HepG2 (cell line): ENCODE measurements around the gene ANKRD40. TPM values are rescaled to one million over a fixed set of nuclear protein-coding genes. Genes with fewer than 3 reads are reported as not detected.

Experiments used
- AGO1 ChIP-seq: fragments of 200-400 bp; formaldehyde crosslinking; IDR thresholded peaks from 2 replicates; pipeline ENCODE4 v1.6.1; 2017; ENCODE audit warnings: mild to moderate bottlenecking, low read depth, low read length, moderate library complexity; ENCODE audit not compliant: poor library complexity, severe bottlenecking
- ARID4A ChIP-seq: sonication (generic); formaldehyde crosslinking; IDR thresholded peaks from 2 replicates; pipeline ENCODE4 v1.5.0; 2020; ENCODE audit warnings: mild to moderate bottlenecking, missing genetic modification reagents, borderline replicate concordance
- KDM6A ChIP-seq: IDR thresholded peaks from 2 replicates; pipeline ENCODE4 v1.6.1; 2016; ENCODE audit warnings: low read depth
- MAFG ChIP-seq: sonication (generic); formaldehyde crosslinking; IDR thresholded peaks from 2 replicates; pipeline ENCODE4 v1.5.1; 2020; ENCODE audit warnings: mild to moderate bottlenecking, missing genetic modification reagents
- PHF8 ChIP-seq: sonication (generic); formaldehyde crosslinking; IDR thresholded peaks from 2 replicates; pipeline ENCODE4 v1.5.0; 2020; ENCODE audit warnings: missing genetic modification reagents
- SAP130 ChIP-seq: IDR thresholded peaks from 2 replicates; pipeline ENCODE4 v1.6.1; 2016; ENCODE audit warnings: low read depth
- SKI ChIP-seq: fragments of 450-650 bp; IDR thresholded peaks from one replicate; pipeline ENCODE4 v1.6.1; 2018; ENCODE audit warnings: mild to moderate bottlenecking; ENCODE audit not compliant: partially characterized antibody
- TBX3 ChIP-seq: fragments of 450-650 bp; IDR thresholded peaks from 2 replicates; pipeline ENCODE4 v1.6.1; 2017; ENCODE audit warnings: antibody characterized with exemption, mild to moderate bottlenecking, inconsistent platforms, borderline replicate concordance
- TFDP1 ChIP-seq: IDR thresholded peaks from 2 replicates; pipeline ENCODE4 v1.6.1; 2016; ENCODE audit warnings: missing compliant biosample characterization, missing genetic modification reagents, borderline replicate concordance
- ZNF230 ChIP-seq: sonication (generic); formaldehyde crosslinking; IDR thresholded peaks from 2 replicates; pipeline ENCODE4 v1.4.0; 2020; ENCODE audit warnings: mild to moderate bottlenecking, missing genetic modification reagents
- ZNF605 ChIP-seq: sonication (generic); formaldehyde crosslinking; IDR thresholded peaks from 2 replicates; pipeline ENCODE4 v1.8.0; 2022; ENCODE audit warnings: mild to moderate bottlenecking, missing genetic modification reagents
- ZNF768 ChIP-seq: sonication (generic); formaldehyde crosslinking; IDR thresholded peaks from 2 replicates; pipeline ENCODE4 v1.4.0; 2020; ENCODE audit warnings: missing genetic modification reagents
- ZNF788 ChIP-seq: sonication (generic); formaldehyde crosslinking; IDR thresholded peaks from 2 replicates; pipeline ENCODE4 v1.5.0; 2020; ENCODE audit warnings: mild to moderate bottlenecking, missing genetic modification reagents, borderline replicate concordance
- polyA plus RNA-seq, 8 experiments: library from polyadenylated mRNA; depleted of rRNA in 3 of 8; stranded (reverse) in 7 of 8; unstranded in 1 of 8; fragments of >200 nt; fragmentation: Illumina TruSeq in 4 of 8; extraction: Trizol in 4 of 8; gene quantifications; 2 replicates each; pipeline versions ENCODE4 v1.2.1 to v1.2.3, GENCODE V29; 2011 to 2016; ENCODE audit warnings: low read depth in 4 of 8, missing spikeins in 1 of 8, mixed read lengths in 1 of 8; ENCODE audit not compliant: insufficient read depth in 1 of 8
- total RNA-seq, 5 experiments: library from RNA; depleted of rRNA; stranded (reverse); fragments of >200 nt; fragmentation: Illumina TruSeq; extraction: Trizol; gene quantifications; 2 replicates each; pipeline ENCODE4 v1.2.3, GENCODE V29; 2016; ENCODE audit warnings: low read depth in 1 of 5
- TF ChIP-seq, protein P1 (sequence below): sonication (generic); formaldehyde crosslinking; IDR thresholded peaks from 2 replicates; pipeline ENCODE4 v1.9.0; 2021; ENCODE audit warnings: mild to moderate bottlenecking, missing genetic modification reagents
- TF ChIP-seq, protein P2 (sequence below): sonication (generic); formaldehyde crosslinking; IDR thresholded peaks from 2 replicates; pipeline ENCODE4 v1.5.1; 2020; ENCODE audit warnings: mild to moderate bottlenecking, missing genetic modification reagents, moderate library complexity

Gene ANKRD40
- total and polyA plus RNA-seq, 2 of the 13 experiments (the other 11 are each of a cell fraction or from before 2014, with no cell fraction given), result 35.0 to 46.4 TPM

GRCh38 chr17:50687200-50688066 lies 20.3 kb downstream of the ANKRD40 start (continued):
- TF ChIP-seq, protein P1, sequence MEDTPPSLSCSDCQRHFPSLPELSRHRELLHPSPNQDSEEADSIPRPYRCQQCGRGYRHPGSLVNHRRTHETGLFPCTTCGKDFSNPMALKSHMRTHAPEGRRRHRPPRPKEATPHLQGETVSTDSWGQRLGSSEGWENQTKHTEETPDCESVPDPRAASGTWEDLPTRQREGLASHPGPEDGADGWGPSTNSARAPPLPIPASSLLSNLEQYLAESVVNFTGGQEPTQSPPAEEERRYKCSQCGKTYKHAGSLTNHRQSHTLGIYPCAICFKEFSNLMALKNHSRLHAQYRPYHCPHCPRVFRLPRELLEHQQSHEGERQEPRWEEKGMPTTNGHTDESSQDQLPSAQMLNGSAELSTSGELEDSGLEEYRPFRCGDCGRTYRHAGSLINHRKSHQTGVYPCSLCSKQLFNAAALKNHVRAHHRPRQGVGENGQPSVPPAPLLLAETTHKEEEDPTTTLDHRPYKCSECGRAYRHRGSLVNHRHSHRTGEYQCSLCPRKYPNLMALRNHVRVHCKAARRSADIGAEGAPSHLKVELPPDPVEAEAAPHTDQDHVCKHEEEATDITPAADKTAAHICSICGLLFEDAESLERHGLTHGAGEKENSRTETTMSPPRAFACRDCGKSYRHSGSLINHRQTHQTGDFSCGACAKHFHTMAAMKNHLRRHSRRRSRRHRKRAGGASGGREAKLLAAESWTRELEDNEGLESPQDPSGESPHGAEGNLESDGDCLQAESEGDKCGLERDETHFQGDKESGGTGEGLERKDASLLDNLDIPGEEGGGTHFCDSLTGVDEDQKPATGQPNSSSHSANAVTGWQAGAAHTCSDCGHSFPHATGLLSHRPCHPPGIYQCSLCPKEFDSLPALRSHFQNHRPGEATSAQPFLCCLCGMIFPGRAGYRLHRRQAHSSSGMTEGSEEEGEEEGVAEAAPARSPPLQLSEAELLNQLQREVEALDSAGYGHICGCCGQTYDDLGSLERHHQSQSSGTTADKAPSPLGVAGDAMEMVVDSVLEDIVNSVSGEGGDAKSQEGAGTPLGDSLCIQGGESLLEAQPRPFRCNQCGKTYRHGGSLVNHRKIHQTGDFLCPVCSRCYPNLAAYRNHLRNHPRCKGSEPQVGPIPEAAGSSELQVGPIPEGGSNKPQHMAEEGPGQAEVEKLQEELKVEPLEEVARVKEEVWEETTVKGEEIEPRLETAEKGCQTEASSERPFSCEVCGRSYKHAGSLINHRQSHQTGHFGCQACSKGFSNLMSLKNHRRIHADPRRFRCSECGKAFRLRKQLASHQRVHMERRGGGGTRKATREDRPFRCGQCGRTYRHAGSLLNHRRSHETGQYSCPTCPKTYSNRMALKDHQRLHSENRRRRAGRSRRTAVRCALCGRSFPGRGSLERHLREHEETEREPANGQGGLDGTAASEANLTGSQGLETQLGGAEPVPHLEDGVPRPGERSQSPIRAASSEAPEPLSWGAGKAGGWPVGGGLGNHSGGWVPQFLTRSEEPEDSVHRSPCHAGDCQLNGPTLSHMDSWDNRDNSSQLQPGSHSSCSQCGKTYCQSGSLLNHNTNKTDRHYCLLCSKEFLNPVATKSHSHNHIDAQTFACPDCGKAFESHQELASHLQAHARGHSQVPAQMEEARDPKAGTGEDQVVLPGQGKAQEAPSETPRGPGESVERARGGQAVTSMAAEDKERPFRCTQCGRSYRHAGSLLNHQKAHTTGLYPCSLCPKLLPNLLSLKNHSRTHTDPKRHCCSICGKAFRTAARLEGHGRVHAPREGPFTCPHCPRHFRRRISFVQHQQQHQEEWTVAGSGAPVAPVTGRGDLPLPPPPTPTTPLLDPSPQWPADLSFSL (CRISPR knock-in tag), result no peak
- TF ChIP-seq TBX3 (0 out of 2 replicates have a peak, but pooled peaks have one; percentile 46), PHF8 (CRISPR knock-in tag) (peak; percentile 66), TFDP1 (CRISPR knock-in tag) (peak; percentile 53; the same call in 1 of the 2 replicates), SAP130 (CRISPR knock-in tag) (peak; percentile 36; the same call in 1 of the 2 replicates), ZNF605 (CRISPR knock-in tag) (peak; percentile 91), ARID4A (CRISPR knock-in tag) (peak; percentile 63; the same call in 1 of the 2 replicates), SKI (no peak), AGO1 (peak; percentile 72), ZNF788 (CRISPR knock-in tag) (peak; percentile 85), ZNF230 (CRISPR knock-in tag) (peak; percentile 86), ZNF768 (CRISPR knock-in tag) (peak; percentile 84), KDM6A (CRISPR knock-in tag) (peak; percentile 58), MAFG (no peak)
- TF ChIP-seq, protein P2, sequence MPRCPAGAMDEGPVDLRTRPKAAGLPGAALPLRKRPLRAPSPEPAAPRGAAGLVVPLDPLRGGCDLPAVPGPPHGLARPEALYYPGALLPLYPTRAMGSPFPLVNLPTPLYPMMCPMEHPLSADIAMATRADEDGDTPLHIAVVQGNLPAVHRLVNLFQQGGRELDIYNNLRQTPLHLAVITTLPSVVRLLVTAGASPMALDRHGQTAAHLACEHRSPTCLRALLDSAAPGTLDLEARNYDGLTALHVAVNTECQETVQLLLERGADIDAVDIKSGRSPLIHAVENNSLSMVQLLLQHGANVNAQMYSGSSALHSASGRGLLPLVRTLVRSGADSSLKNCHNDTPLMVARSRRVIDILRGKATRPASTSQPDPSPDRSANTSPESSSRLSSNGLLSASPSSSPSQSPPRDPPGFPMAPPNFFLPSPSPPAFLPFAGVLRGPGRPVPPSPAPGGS (CRISPR knock-in tag), result 0 out of 2 replicates have a peak, but pooled peaks have one; percentile 27
